H54 (cell line): ENCODE measurements around the gene SHISA9.

Source experiments
- DNase-seq: peaks from one replicate; pipeline ENCODE4 v3.0.0; 2011; ENCODE audit warnings: low spot score, mixed read lengths; ENCODE audit not compliant: insufficient read length
- FAIRE-seq: peaks from 3 replicates; lab custom pipeline; 2011; peaks lifted over from hg19 to GRCh38; lab: Jason Lieb, UNC
- POLR2A ChIP-seq: IDR thresholded peaks from 2 replicates; pipeline ENCODE4 v1.6.1; 2011; ENCODE audit warnings: low read depth, mild to moderate bottlenecking, low read length

Gene SHISA9

GRCh38 chr16:12992066-12992465, 90.7 kb downstream of the SHISA9 start:
- FAIRE-seq = no peak
- DNase-seq = no peak
- no peak for TF ChIP-seq POLR2A

GRCh38 chr16:12994402-12994801, 93.0 kb downstream of the SHISA9 start:
- no peak for TF ChIP-seq POLR2A
- no peak for FAIRE-seq
- no peak for DNase-seq

- DNase-seq (no peak), FAIRE-seq (no peak)
- no peak for TF ChIP-seq POLR2A
These were observed 94.4 kb downstream of the SHISA9 start for GRCh38 chr16:12995721-12996372.

GRCh38 chr16:12998361-12999085, 97.1 kb downstream of the SHISA9 start:
- DNase-seq = no peak
- no peak for TF ChIP-seq POLR2A
- no peak for FAIRE-seq

GRCh38 chr16:12999368-12999767, 98.0 kb downstream of the SHISA9 start:
- FAIRE-seq = no peak
- no peak for TF ChIP-seq POLR2A
- no peak for DNase-seq

GRCh38 chr16:13005721-13006247, 104.4 kb downstream of the SHISA9 start:
- FAIRE-seq = no peak
- TF ChIP-seq POLR2A = no peak
- no peak for DNase-seq

- TF ChIP-seq POLR2A = no peak
- FAIRE-seq (no peak), DNase-seq (no peak)
These were observed 111.2 kb downstream of the SHISA9 start for GRCh38 chr16:13012601-13013000.

- DNase-seq (no peak), FAIRE-seq (no peak)
- TF ChIP-seq POLR2A = no peak
These were observed 111.6 kb downstream of the SHISA9 start for GRCh38 chr16:13013043-13013442.

- DNase-seq (no peak), FAIRE-seq (no peak)
- no peak for TF ChIP-seq POLR2A
These were observed 113.1 kb downstream of the SHISA9 start for GRCh38 chr16:13014476-13014875.

- DNase-seq = no peak
- no peak for TF ChIP-seq POLR2A
- FAIRE-seq = no peak
These were observed 116.6 kb downstream of the SHISA9 start for GRCh38 chr16:13018026-13018425.

- FAIRE-seq (no peak), DNase-seq (no peak)
- TF ChIP-seq POLR2A = no peak
These were observed 120.6 kb downstream of the SHISA9 start for GRCh38 chr16:13021996-13022395.

GRCh38 chr16:13029786-13030185, 128.4 kb downstream of the SHISA9 start:
- FAIRE-seq (no peak), DNase-seq (no peak)
- TF ChIP-seq POLR2A = no peak

- FAIRE-seq = no peak
- no peak for DNase-seq
- TF ChIP-seq POLR2A = no peak
These were observed 129.4 kb downstream of the SHISA9 start for GRCh38 chr16:13030769-13031168.

GRCh38 chr16:13032911-13033310, 131.5 kb downstream of the SHISA9 start:
- FAIRE-seq (no peak), DNase-seq (no peak)
- TF ChIP-seq POLR2A = no peak
